Central memory CD8-positive, alpha-beta T cell (primary cell): ENCODE measurements around the gene ZBTB16.

Source experiments
- ATAC-seq: fragments of 150-1000 bp; cut with Tn5 transposase; replicated peaks from 2 replicates; pipeline ENCODE4 v1.10.0; 2022; ENCODE audit warnings: mild to moderate bottlenecking, moderate FRiP score, moderate number of reproducible peaks; ENCODE audit not compliant: poor library complexity, severe bottlenecking; ENCODE audit errors: extremely low read depth
- DNase-seq, 2 donors: peaks; one replicate each; pipeline ENCODE4 v3.0.0; 2021; ENCODE audit warnings: low spot score in 2 of 2
- H3K27ac Mint-ChIP-seq: one replicate; pipeline ENCODE4 v1.8.0; 2022; ENCODE audit warnings: low read depth, mild to moderate bottlenecking, moderate library complexity, mixed read lengths
- H3K27me3 Mint-ChIP-seq: one replicate; pipeline ENCODE4 v1.8.0; 2022; ENCODE audit warnings: mixed read lengths
- H3K36me3 Mint-ChIP-seq: one replicate; pipeline ENCODE4 v1.8.0; 2022; ENCODE audit warnings: mild to moderate bottlenecking, moderate library complexity, mixed read lengths; ENCODE audit not compliant: insufficient read depth
- H3K4me1 Mint-ChIP-seq: one replicate; pipeline ENCODE4 v1.8.0; 2022; ENCODE audit warnings: mixed read lengths
- H3K4me3 Mint-ChIP-seq: one replicate; pipeline ENCODE4 v1.8.0; 2022; ENCODE audit warnings: mild to moderate bottlenecking, moderate library complexity, mixed read lengths
- H3K9me3 Mint-ChIP-seq: one replicate; pipeline ENCODE4 v1.8.0; 2022; ENCODE audit warnings: mixed read lengths

Gene ZBTB16

GRCh38 chr11:114073828-114074381 is 14.4 kb downstream of the ZBTB16 start:
- no peak overlapping the region for H3K4me3 Mint-ChIP-seq
- peak overlapping the region; percentile 32 for H3K27ac Mint-ChIP-seq
- no peak for DNase-seq
- no peaks in the 10 kb centered on the region for H3K9me3 Mint-ChIP-seq
- peaks cover 2% of the 10 kb centered on the region for H3K36me3 Mint-ChIP-seq
- peaks cover 54% of the 10 kb centered on the region for H3K4me1 Mint-ChIP-seq
- ATAC-seq: peak; percentile 68
- H3K27me3 Mint-ChIP-seq: no peaks in the 10 kb centered on the region

DNA sequence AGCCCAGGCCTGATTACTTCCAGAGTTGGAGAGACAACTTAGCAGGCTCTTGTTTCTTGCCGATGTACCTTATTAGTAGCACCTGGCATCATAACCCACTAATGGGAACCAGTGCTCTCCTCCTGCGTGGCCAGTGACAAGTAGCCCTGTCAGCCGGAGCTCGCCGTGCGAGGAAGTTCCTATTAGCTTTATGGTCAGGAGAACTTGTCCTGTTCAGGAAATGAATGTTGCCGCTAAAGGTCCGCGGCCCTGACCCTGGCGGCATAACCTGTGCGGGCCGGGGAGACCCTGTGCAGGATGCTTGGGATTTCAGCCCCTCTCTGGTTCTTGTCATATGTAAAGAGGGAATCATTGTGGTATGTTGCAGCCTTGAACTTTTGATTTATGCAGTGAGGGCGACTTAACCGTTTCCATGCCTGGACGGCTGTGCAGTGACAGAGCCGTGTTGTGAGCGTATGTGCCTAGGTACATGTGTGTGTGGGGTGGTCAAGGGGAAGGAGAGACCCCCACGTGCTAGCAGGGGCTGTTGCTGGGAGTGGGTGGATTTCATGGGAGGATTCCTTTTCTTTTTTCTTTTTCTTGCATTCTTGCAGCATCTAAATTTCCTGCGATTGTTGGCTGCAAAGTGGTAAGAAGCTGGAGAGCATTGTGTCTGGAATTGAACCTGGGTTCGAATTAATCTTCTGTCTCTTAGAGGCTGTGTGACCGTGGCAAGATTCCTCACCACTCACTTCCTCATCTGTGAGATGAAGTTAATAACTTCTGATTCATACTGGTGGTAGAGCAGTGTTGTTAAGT is 15.2 kb downstream of the ZBTB16 start:
- no peak for ATAC-seq
- no peaks in the 10 kb centered on the region for H3K9me3 Mint-ChIP-seq
- peaks cover 61% of the 10 kb centered on the region for H3K4me1 Mint-ChIP-seq
- H3K4me3 Mint-ChIP-seq: no peak overlapping the region
- DNase-seq: no peak
- no peaks in the 10 kb centered on the region for H3K27me3 Mint-ChIP-seq
- peaks cover 2% of the 10 kb centered on the region for H3K36me3 Mint-ChIP-seq
- H3K27ac Mint-ChIP-seq: peak overlapping the region; percentile 32

DNA sequence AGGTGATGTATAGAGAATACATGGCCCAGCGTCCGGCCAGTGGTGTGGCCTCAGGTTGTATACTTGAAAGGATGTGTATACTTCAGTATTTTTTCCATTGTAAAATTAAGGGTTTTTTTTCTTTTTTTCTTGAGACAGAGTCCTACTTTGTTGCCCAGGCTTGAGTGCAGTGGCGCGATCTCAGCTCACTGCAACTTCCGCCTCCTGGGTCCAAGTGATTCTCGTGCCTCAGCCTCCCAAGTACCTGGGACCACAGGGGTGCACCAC is 15.8 kb downstream of the ZBTB16 start:
- Mint-ChIP-seq H3K4me3 (no peak overlapping the region), H3K27me3 (no peaks in the 10 kb centered on the region), H3K9me3 (no peaks in the 10 kb centered on the region), H3K36me3 (peaks cover 4% of the 10 kb centered on the region), H3K27ac (no peak overlapping the region), H3K4me1 (peaks cover 65% of the 10 kb centered on the region)
- DNase-seq: no peak
- no peak for ATAC-seq

DNA sequence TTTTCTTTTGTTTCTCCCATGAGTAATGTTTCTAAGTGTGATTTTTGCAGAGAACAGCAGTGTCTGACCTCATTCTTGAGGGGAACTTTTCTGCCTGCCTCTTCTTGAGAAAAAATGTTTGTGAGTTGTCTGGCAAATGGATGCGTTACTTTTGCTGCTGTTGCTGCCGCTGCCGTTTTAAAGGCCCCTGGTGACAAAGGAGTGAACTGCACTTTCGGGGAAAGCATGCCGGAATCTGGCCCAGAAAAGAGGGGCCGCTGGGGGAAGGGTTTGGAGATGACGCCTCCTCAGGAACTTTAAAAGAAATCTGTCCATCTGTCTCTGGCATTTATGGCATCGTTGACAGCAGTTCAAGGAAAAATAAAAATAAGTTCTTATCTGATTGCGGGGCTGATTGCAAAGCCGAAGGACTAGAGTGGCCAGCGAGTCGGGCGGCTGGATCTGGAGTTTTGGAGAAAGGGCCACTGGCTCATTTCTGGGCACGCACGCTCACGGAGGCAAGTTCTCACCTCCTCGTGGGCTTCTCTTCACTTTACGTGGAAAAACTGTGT is 16.5 kb downstream of the ZBTB16 start:
- Mint-ChIP-seq H3K4me1 (peaks cover 71% of the 10 kb centered on the region), H3K27me3 (no peaks in the 10 kb centered on the region), H3K4me3 (no peak overlapping the region), H3K36me3 (peaks cover 5% of the 10 kb centered on the region), H3K9me3 (no peaks in the 10 kb centered on the region), H3K27ac (no peak overlapping the region)
- ATAC-seq: no peak
- DNase-seq: no peak

DNA sequence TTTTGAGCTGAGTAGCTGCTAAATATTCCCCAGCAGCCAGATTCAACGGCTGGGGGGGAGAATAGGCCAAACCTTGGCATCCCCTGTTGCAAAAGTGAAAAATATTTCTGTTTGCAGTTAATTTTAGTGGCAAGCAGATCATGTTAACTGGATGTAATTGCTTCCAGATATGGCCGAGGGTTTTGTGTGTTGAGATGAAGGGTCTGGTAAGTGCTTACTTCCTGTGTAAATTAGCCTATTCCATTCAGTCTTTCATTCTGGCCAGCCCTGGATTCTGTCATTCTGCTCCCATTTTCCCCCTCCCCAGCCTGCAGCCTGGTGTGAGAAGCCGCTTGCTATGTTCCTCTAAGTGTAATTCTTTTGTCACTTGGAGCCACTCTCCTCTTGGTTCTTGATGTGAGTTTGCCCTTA is 17.4 kb downstream of the ZBTB16 start:
- Mint-ChIP-seq H3K4me1 (peaks cover 71% of the 10 kb centered on the region), H3K27ac (peak overlapping the region; percentile 80), H3K36me3 (peaks cover 5% of the 10 kb centered on the region), H3K9me3 (no peaks in the 10 kb centered on the region), H3K27me3 (no peaks in the 10 kb centered on the region), H3K4me3 (peak overlapping the region; percentile 60)
- no peak for DNase-seq
- ATAC-seq: no peak

DNA sequence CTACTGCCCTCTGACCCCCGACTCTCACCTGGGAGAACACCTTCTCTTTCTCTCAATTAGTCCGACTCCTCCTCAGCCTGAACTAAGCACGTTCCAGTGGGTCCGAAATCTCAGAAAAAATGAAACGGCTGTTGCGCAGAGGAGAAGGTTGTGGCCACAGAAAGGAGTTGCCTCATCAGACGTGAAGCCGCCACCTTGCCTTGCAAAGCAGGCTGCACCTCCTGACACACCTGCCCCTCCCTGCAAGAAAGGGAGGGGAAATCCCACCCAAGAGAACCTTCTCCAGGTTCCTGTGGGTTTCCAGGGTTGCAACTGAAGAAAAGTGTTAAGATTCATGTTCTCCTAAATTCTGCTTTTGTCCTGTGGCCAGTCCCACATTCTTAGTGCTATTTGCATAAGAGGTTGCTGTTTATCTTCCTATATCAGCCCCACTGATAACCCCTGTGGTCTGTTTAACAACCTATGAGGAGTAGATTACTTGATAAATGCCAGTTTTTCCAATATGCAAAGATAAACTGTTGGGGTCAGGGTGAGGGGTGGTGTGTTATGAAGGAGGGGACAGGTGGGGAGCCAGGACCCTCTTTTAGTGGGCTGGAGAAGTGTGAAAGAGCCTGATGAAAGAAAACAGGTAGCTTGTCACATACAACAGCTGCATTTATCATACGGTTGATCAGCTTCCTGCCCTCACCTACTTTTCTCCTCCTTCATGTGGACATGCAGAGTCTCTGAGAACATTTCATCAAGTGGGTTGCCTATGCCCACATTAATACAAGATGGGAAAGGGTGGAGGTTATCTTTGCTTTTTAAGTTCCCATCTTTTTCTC is 18.2 kb downstream of the ZBTB16 start:
- Mint-ChIP-seq H3K27ac (peak overlapping the region; percentile 80), H3K4me3 (peak overlapping the region; percentile 60), H3K9me3 (no peaks in the 10 kb centered on the region), H3K4me1 (peaks cover 66% of the 10 kb centered on the region), H3K36me3 (peaks cover 5% of the 10 kb centered on the region), H3K27me3 (no peaks in the 10 kb centered on the region)
- ATAC-seq: no peak
- DNase-seq: no peak

DNA sequence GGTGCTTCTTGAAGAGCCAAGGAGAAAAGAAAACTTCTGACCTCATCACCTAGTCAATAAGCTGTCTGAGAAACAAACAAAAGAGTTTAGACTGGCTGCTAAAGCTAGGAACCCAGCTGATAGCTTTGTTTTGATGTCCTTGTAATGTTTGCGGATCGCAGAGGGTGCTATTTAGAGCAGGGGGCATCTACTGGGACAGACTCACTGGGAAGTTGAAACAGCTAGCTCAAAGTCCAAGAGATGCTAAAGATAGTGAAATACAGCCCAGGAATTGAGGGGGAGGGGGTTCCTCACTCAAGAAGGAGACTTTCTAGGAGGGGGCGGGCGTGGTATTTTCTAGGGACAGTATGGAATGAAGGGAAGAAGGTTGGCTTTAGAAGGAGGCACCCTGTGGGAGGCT is 18.9 kb downstream of the ZBTB16 start:
- H3K4me3 Mint-ChIP-seq: peak overlapping the region; percentile 60
- peaks cover 3% of the 10 kb centered on the region for H3K27me3 Mint-ChIP-seq
- peaks cover 5% of the 10 kb centered on the region for H3K36me3 Mint-ChIP-seq
- H3K9me3 Mint-ChIP-seq: no peaks in the 10 kb centered on the region
- DNase-seq (no peak), ATAC-seq (no peak)
- H3K4me1 Mint-ChIP-seq: peaks cover 62% of the 10 kb centered on the region
- H3K27ac Mint-ChIP-seq: peak overlapping the region; percentile 61

- ATAC-seq: no peak
- peaks cover 52% of the 10 kb centered on the region for H3K4me1 Mint-ChIP-seq
- peaks cover 5% of the 10 kb centered on the region for H3K36me3 Mint-ChIP-seq
- H3K27me3 Mint-ChIP-seq: peaks cover 14% of the 10 kb centered on the region
- H3K9me3 Mint-ChIP-seq: no peaks in the 10 kb centered on the region
- H3K4me3 Mint-ChIP-seq: no peak overlapping the region
- no peak for DNase-seq
- H3K27ac Mint-ChIP-seq: no peak overlapping the region
Measured at GRCh38 chr11:114079511-114080065, 20.1 kb downstream of the ZBTB16 start.

GRCh38 chr11:114080219-114080618 is 20.7 kb downstream of the ZBTB16 start:
- DNase-seq: no peak
- H3K4me3 Mint-ChIP-seq: peak overlapping the region; percentile 51
- H3K27ac Mint-ChIP-seq: peak overlapping the region; percentile 48
- no peaks in the 10 kb centered on the region for H3K9me3 Mint-ChIP-seq
- peaks cover 3% of the 10 kb centered on the region for H3K36me3 Mint-ChIP-seq
- peaks cover 16% of the 10 kb centered on the region for H3K27me3 Mint-ChIP-seq
- peak; percentile 74 for ATAC-seq
- H3K4me1 Mint-ChIP-seq: peaks cover 46% of the 10 kb centered on the region

- Mint-ChIP-seq H3K27me3 (peaks cover 16% of the 10 kb centered on the region), H3K4me3 (peak overlapping the region; percentile 51), H3K36me3 (peaks cover 3% of the 10 kb centered on the region), H3K9me3 (no peaks in the 10 kb centered on the region), H3K27ac (peak overlapping the region; percentile 48), H3K4me1 (peaks cover 44% of the 10 kb centered on the region)
- ATAC-seq (no peak), DNase-seq (no peak)
Measured at GRCh38 chr11:114080769-114081168, 21.3 kb downstream of the ZBTB16 start.

DNA sequence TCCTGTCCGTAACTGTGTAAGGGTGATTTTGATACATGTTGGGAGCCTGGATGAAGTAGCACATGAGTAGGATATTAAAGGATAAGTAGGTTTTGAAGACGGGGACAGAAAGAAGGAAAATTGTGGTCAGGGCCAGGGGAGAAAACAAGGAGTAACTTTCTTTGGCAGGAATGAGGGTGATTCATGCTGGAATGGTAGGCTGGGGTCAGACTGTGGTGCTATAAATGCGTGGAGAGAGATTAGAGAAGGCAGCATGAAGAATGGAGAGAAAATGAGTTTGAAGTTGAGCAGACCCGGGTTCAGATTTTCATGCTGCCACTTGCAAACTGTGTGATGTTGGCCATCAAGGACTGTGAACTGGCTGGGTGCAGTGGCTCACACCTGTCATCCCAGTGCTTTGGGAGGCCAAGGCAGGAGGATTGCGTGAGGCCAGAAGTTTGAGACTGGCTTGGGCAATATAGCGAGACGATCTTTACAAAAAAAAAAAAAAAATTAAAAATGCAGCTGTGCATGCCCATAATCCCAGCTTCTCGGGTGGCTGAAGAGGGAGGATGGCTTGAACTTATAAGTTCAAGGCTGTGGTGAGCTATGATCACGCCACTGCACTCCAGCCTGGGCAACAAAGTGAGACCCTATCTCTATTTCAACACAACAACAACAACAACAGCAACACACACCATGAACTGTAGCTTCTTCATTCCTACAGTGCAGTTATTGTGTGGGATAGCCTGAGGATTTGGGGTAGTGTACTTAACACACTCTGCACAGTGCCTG is 22.3 kb downstream of the ZBTB16 start:
- H3K4me3 Mint-ChIP-seq: no peak overlapping the region
- H3K4me1 Mint-ChIP-seq: peaks cover 43% of the 10 kb centered on the region
- ATAC-seq (no peak), DNase-seq (no peak)
- no peaks in the 10 kb centered on the region for H3K9me3 Mint-ChIP-seq
- H3K27me3 Mint-ChIP-seq: peaks cover 16% of the 10 kb centered on the region
- H3K27ac Mint-ChIP-seq: no peak overlapping the region
- H3K36me3 Mint-ChIP-seq: peaks cover 3% of the 10 kb centered on the region

- no peak overlapping the region for H3K4me3 Mint-ChIP-seq
- DNase-seq (no peak), ATAC-seq (no peak)
- no peaks in the 10 kb centered on the region for H3K9me3 Mint-ChIP-seq
- H3K27ac Mint-ChIP-seq: no peak overlapping the region
- H3K27me3 Mint-ChIP-seq: peaks cover 16% of the 10 kb centered on the region
- peaks cover 3% of the 10 kb centered on the region for H3K36me3 Mint-ChIP-seq
- peaks cover 43% of the 10 kb centered on the region for H3K4me1 Mint-ChIP-seq
Measured at GRCh38 chr11:114082415-114082748, 22.9 kb downstream of the ZBTB16 start.
